ENCODE data around the gene PCP4L1. TPM values are rescaled to one million over a fixed set of nuclear protein-coding genes. Genes with fewer than 3 reads are reported as not detected.
"Not testable (repeated sequence)": the region's sequence is repeated elsewhere in the genome, so short reads cannot be mapped to it uniquely, and the experiment has no call there.

Gene PCP4L1
- total and polyA plus RNA-seq, 2 donors from 2014 or later, result 1.2 to 1.3 TPM

DNA sequence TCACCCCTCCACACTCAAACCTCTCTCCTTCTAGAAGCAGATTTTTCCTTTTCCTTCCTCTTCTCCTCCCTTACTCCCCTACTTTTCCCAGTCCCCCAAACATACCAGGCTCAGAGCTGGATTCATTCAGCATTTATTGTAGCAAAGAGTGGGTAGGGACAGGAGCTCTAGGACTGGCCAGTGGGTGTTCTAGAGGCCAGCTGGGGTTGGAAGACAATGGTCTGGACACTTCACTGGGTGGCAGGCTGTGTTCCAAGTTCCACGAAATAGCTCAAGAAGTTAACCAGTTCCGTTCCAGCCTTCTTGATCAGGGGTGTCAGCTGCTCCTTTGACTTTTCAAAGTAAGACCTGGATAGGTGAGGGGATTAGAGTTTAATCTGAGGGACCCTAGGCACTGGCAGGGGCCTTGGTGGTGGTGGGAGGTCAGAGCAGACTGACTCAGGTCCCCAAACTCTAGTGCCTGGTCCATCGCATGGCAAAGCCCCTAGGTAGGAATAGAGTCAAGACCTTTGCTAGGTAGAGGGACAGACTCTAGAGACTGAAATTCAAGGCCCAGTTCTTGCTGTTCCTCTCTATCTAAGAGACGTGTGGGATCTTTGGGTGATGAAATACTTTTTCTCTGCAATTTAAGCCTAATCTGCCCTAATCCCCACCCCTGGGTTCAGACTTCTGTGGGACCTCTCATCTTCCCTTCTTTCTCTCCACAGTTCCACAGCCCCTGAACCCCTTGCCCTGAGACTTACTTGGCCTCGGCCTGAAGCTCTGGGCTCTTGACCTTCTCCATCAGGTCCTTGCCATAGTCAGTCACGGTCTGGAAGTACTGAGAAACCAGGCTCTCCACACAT lies 36.1 kb upstream of the PCP4L1 start:
- no peak for DNase-seq
- no peak overlapping the region for H3K9ac ChIP-seq (ENCODE audit: low read length in 3 of 3)
- no peak for FAIRE-seq
- H3K27me3 ChIP-seq (ENCODE audit: control insufficient read depth, insufficient read depth, low read length), result no peaks in the 10 kb centered on the region
- H3K9me3 ChIP-seq (ENCODE audit: control insufficient read depth in 2 of 3, insufficient read depth in 1 of 3, low read length in 3 of 3), result no peaks in the 10 kb centered on the region
- TF ChIP-seq, protein P1, sequence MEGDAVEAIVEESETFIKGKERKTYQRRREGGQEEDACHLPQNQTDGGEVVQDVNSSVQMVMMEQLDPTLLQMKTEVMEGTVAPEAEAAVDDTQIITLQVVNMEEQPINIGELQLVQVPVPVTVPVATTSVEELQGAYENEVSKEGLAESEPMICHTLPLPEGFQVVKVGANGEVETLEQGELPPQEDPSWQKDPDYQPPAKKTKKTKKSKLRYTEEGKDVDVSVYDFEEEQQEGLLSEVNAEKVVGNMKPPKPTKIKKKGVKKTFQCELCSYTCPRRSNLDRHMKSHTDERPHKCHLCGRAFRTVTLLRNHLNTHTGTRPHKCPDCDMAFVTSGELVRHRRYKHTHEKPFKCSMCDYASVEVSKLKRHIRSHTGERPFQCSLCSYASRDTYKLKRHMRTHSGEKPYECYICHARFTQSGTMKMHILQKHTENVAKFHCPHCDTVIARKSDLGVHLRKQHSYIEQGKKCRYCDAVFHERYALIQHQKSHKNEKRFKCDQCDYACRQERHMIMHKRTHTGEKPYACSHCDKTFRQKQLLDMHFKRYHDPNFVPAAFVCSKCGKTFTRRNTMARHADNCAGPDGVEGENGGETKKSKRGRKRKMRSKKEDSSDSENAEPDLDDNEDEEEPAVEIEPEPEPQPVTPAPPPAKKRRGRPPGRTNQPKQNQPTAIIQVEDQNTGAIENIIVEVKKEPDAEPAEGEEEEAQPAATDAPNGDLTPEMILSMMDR (IDR thresholded peaks at IDR 0.05; ENCODE audit: borderline replicate concordance, extremely low read depth, insufficient read depth), result no peak
- no peak overlapping the region for H3K4me3 ChIP-seq (ENCODE audit: low read length in 3 of 3)
- no peak overlapping the region for H3K27ac ChIP-seq (ENCODE audit: low read depth in 2 of 2, low read length in 2 of 2)
- intact Hi-C loops (cut with DNase I), result no loop called here
- no peaks in the 10 kb centered on the region for H3K36me3 ChIP-seq (ENCODE audit: control insufficient read depth in 2 of 3, insufficient read depth in 3 of 3, low read length in 3 of 3)
- peaks cover 2 to 19% (median 17%) of the 10 kb centered on the region in 3 donors for H3K4me1 ChIP-seq (ENCODE audit: control insufficient read depth in 2 of 3, insufficient read depth in 2 of 3, low read depth in 1 of 3, low read length in 3 of 3)

DNA sequence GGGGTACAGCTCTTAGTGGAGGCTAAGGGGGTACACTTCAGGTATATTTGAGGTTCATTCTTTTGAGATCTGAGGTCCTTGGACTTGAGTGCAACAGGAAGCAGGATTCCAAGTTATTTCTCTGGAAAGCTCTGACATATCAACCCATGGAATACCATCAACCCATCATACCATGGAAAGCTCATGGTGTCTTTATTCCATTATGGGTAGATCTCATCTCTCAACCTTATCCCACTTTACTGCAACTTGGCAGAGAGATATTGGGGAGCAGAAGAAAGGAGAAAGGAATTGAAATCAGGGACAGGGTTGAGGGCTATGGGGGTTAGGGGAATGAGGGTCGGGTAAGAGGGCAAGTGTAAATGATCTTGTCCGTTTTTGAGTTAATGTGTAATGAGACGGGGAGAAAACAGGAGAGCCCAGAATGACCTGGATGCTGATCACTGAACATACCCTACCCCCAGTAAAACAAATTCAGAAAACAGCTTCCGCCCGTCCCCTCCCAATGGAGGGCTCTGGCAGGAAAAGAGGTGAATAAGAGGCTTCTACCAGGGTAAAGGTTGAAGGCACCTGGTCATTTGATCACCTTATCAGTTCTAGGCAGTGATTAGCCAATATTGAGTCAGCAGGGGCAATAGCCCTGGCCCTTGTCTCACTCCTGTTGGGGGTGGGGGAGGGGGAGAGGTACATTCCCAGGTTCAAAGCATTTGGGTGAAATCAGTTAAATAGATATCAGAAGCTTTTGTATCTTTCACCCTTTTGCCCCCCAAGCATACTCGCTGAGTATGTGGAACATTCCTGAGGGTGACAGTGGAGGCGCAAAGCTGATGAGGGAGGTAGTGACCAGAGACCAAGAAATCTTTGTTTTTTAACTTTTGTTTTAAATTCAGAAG lies 34.5 kb upstream of the PCP4L1 start:
- Histone ChIP-seq H3K27ac (ENCODE audit: low read depth in 2 of 2, low read length in 2 of 2) (no peak overlapping the region), H3K4me3 (ENCODE audit: low read length in 3 of 3) (no peak overlapping the region), H3K36me3 (ENCODE audit: control insufficient read depth in 2 of 3, insufficient read depth in 3 of 3, low read length in 3 of 3) (peaks cover 3 to 8% (median 7%) of the 10 kb centered on the region in 3 donors), H3K9ac (ENCODE audit: low read length in 3 of 3) (no peak overlapping the region), H3K9me3 (ENCODE audit: control insufficient read depth in 2 of 3, insufficient read depth in 1 of 3, low read length in 3 of 3) (no peaks in the 10 kb centered on the region), H3K4me1 (ENCODE audit: control insufficient read depth in 2 of 3, insufficient read depth in 2 of 3, low read depth in 1 of 3, low read length in 3 of 3) (peaks cover 2 to 21% (median 16%) of the 10 kb centered on the region in 3 donors), H3K27me3 (ENCODE audit: control insufficient read depth, insufficient read depth, low read length) (no peaks in the 10 kb centered on the region)
- DNase-seq, result no peak
- intact Hi-C loops (cut with DNase I), result no loop called here
- TF ChIP-seq, protein P1 (IDR thresholded peaks at IDR 0.05; ENCODE audit: borderline replicate concordance, extremely low read depth, insufficient read depth), result no peak
- no peak for FAIRE-seq

DNA sequence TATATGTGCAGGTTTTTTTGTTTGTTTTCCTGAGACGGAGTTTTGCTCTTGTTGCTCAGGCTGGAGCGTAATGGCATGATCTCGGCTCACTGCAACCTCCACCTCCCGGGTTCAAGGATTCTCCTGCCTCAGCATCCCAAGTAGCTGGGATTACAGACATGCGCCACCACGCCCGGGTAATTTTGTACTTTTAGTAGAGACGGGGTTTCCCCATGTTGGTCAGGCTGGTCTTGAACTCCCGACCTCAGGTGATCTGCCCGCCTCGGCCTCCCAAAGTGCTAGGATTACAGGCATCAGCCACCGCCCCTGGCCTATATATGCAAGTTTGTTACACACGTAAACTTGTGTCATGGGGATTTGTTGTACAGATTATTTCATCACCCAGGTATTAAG lies 33.9 kb upstream of the PCP4L1 start:
- Histone ChIP-seq H3K4me1 (ENCODE audit: control insufficient read depth in 2 of 3, insufficient read depth in 2 of 3, low read depth in 1 of 3, low read length in 3 of 3) (peaks cover 2 to 17% (median 11%) of the 10 kb centered on the region in 3 donors), H3K36me3 (ENCODE audit: control insufficient read depth in 2 of 3, insufficient read depth in 3 of 3, low read length in 3 of 3) (peaks cover 3 to 14% (median 9%) of the 10 kb centered on the region in 3 donors)
- H3K4me3 ChIP-seq (ENCODE audit: low read length in 3 of 3); H3K27ac ChIP-seq (ENCODE audit: low read depth in 2 of 2, low read length in 2 of 2); FAIRE-seq; H3K9ac ChIP-seq (ENCODE audit: low read length in 3 of 3); intact Hi-C loops (cut with DNase I); H3K27me3 ChIP-seq (ENCODE audit: control insufficient read depth, insufficient read depth, low read length); DNase-seq; H3K9me3 ChIP-seq (ENCODE audit: control insufficient read depth in 2 of 3, insufficient read depth in 1 of 3, low read length in 3 of 3): not testable (repeated sequence)

DNA sequence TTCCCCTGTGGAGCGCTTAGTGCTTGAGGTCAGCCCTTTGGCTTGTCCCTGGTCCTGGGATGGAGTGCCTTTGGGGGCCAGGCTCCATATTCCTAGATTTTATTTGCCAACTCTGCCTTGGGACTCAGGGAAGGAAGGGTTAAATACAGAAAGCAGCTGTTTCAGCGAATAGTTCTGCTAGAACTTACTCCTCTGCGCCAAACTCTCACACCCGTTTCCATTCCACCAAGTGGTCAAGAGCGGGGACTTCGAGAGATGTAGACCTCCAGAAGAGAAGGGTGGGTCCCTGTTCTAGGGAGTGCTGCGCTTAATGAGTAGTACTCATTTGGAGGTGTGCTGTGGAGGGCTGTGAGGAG lies 33.4 kb upstream of the PCP4L1 start:
- Histone ChIP-seq H3K9ac (ENCODE audit: low read length in 3 of 3) (no peak overlapping the region), H3K9me3 (ENCODE audit: control insufficient read depth in 2 of 3, insufficient read depth in 1 of 3, low read length in 3 of 3) (no peaks in the 10 kb centered on the region), H3K27me3 (ENCODE audit: control insufficient read depth, insufficient read depth, low read length) (no peaks in the 10 kb centered on the region), H3K4me1 (ENCODE audit: control insufficient read depth in 2 of 3, insufficient read depth in 2 of 3, low read depth in 1 of 3, low read length in 3 of 3) (peaks cover 2 to 17% (median 8%) of the 10 kb centered on the region in 3 donors), H3K36me3 (ENCODE audit: control insufficient read depth in 2 of 3, insufficient read depth in 3 of 3, low read length in 3 of 3) (peaks cover 3 to 15% (median 9%) of the 10 kb centered on the region in 3 donors), H3K27ac (ENCODE audit: low read depth in 2 of 2, low read length in 2 of 2) (peak overlapping the region in 1 of 2 donors; percentile 11), H3K4me3 (ENCODE audit: low read length in 3 of 3) (no peak overlapping the region)
- TF ChIP-seq, protein P1 (IDR thresholded peaks at IDR 0.05; ENCODE audit: borderline replicate concordance, extremely low read depth, insufficient read depth), result no peak
- intact Hi-C loops (cut with DNase I), result no loop called here
- DNase-seq (peak in 2 of 5 donors; percentile 8 to 40), FAIRE-seq (no peak)
